Measurements from ENCODE around the gene CACNA2D3.

Gene CACNA2D3

GRCh38 chr3:54484334-54484733 lies 362.0 kb downstream of the CACNA2D3 start:
- Histone ChIP-seq H3K9ac (ENCODE audit: low read length) (no peak overlapping the region), H3K36me3 (ENCODE audit: control insufficient read depth, insufficient read depth, low read length, severe bottlenecking) (no peaks in the 10 kb centered on the region), H3K4me1 (ENCODE audit: control insufficient read depth, insufficient read depth, low read length) (no peaks in the 10 kb centered on the region), H3K4me3 (ENCODE audit: low read length) (no peak overlapping the region), H3K27me3 (replicated peaks; ENCODE audit: control insufficient read depth, insufficient read depth, low read length) (no peaks in the 10 kb centered on the region), H3K9me3 (ENCODE audit: control insufficient read depth, low read length) (peaks cover 4% of the 10 kb centered on the region)
- DNase-seq (ENCODE audit: low read depth) = no peak

- Histone ChIP-seq H3K36me3 (ENCODE audit: control insufficient read depth, insufficient read depth, low read length, severe bottlenecking) (no peaks in the 10 kb centered on the region), H3K4me1 (ENCODE audit: control insufficient read depth, insufficient read depth, low read length) (no peaks in the 10 kb centered on the region), H3K9me3 (ENCODE audit: control insufficient read depth, low read length) (no peaks in the 10 kb centered on the region), H3K27me3 (replicated peaks; ENCODE audit: control insufficient read depth, insufficient read depth, low read length) (no peaks in the 10 kb centered on the region), H3K4me3 (ENCODE audit: low read length) (no peak overlapping the region), H3K9ac (ENCODE audit: low read length) (no peak overlapping the region)
- no peak for DNase-seq (ENCODE audit: low read depth)
These were observed 364.0 kb downstream of the CACNA2D3 start for GRCh38 chr3:54486317-54486716.

GRCh38 chr3:54488297-54488696 lies 365.9 kb downstream of the CACNA2D3 start:
- Histone ChIP-seq H3K27me3 (replicated peaks; ENCODE audit: control insufficient read depth, insufficient read depth, low read length) (no peaks in the 10 kb centered on the region), H3K4me3 (ENCODE audit: low read length) (no peak overlapping the region), H3K9me3 (ENCODE audit: control insufficient read depth, low read length) (no peaks in the 10 kb centered on the region), H3K4me1 (ENCODE audit: control insufficient read depth, insufficient read depth, low read length) (no peaks in the 10 kb centered on the region), H3K36me3 (ENCODE audit: control insufficient read depth, insufficient read depth, low read length, severe bottlenecking) (no peaks in the 10 kb centered on the region), H3K9ac (ENCODE audit: low read length) (no peak overlapping the region)
- DNase-seq (ENCODE audit: low read depth) = no peak

GRCh38 chr3:54494209-54494608 lies 371.9 kb downstream of the CACNA2D3 start:
- Histone ChIP-seq H3K4me1 (ENCODE audit: control insufficient read depth, insufficient read depth, low read length) (no peaks in the 10 kb centered on the region), H3K27me3 (replicated peaks; ENCODE audit: control insufficient read depth, insufficient read depth, low read length) (no peaks in the 10 kb centered on the region), H3K36me3 (ENCODE audit: control insufficient read depth, insufficient read depth, low read length, severe bottlenecking) (no peaks in the 10 kb centered on the region)

GRCh38 chr3:54506603-54507002 lies 384.3 kb downstream of the CACNA2D3 start:
- no peak for DNase-seq (ENCODE audit: low read depth)
- Histone ChIP-seq H3K4me3 (ENCODE audit: low read length) (no peak overlapping the region), H3K27me3 (replicated peaks; ENCODE audit: control insufficient read depth, insufficient read depth, low read length) (no peaks in the 10 kb centered on the region), H3K36me3 (ENCODE audit: control insufficient read depth, insufficient read depth, low read length, severe bottlenecking) (no peaks in the 10 kb centered on the region), H3K9ac (ENCODE audit: low read length) (no peak overlapping the region), H3K9me3 (ENCODE audit: control insufficient read depth, low read length) (no peaks in the 10 kb centered on the region), H3K4me1 (ENCODE audit: control insufficient read depth, insufficient read depth, low read length) (no peaks in the 10 kb centered on the region)

More at GRCh38 chr3:54494209-54494608, 371.9 kb downstream of the CACNA2D3 start:
- DNase-seq (ENCODE audit: low read depth) = no peak
- H3K4me3 ChIP-seq (ENCODE audit: low read length) = no peak overlapping the region
- H3K9ac ChIP-seq (ENCODE audit: low read length) = no peak overlapping the region
- peaks cover 20% of the 10 kb centered on the region for H3K9me3 ChIP-seq (ENCODE audit: control insufficient read depth, low read length)

GRCh38 chr3:54507876-54508460 lies 385.6 kb downstream of the CACNA2D3 start:
- Histone ChIP-seq H3K9me3 (ENCODE audit: control insufficient read depth, low read length) (no peaks in the 10 kb centered on the region), H3K27me3 (replicated peaks; ENCODE audit: control insufficient read depth, insufficient read depth, low read length) (no peaks in the 10 kb centered on the region), H3K36me3 (ENCODE audit: control insufficient read depth, insufficient read depth, low read length, severe bottlenecking) (no peaks in the 10 kb centered on the region), H3K4me3 (ENCODE audit: low read length) (no peak overlapping the region), H3K4me1 (ENCODE audit: control insufficient read depth, insufficient read depth, low read length) (no peaks in the 10 kb centered on the region), H3K9ac (ENCODE audit: low read length) (no peak overlapping the region)
- no peak for DNase-seq (ENCODE audit: low read depth)

- DNase-seq (ENCODE audit: low read depth) = no peak
- no peaks in the 10 kb centered on the region for H3K4me1 ChIP-seq (ENCODE audit: control insufficient read depth, insufficient read depth, low read length)
- no peaks in the 10 kb centered on the region for H3K36me3 ChIP-seq (ENCODE audit: control insufficient read depth, insufficient read depth, low read length, severe bottlenecking)
- H3K27me3 ChIP-seq (replicated peaks; ENCODE audit: control insufficient read depth, insufficient read depth, low read length) = no peaks in the 10 kb centered on the region
- H3K9ac ChIP-seq (ENCODE audit: low read length) = no peak overlapping the region
- H3K4me3 ChIP-seq (ENCODE audit: low read length) = no peak overlapping the region
- H3K9me3 ChIP-seq (ENCODE audit: control insufficient read depth, low read length) = no peaks in the 10 kb centered on the region
These were observed 388.2 kb downstream of the CACNA2D3 start for GRCh38 chr3:54510506-54510905.

GRCh38 chr3:54511766-54512365 lies 389.5 kb downstream of the CACNA2D3 start:
- DNase-seq (ENCODE audit: low read depth) = no peak
- H3K9me3 ChIP-seq (ENCODE audit: control insufficient read depth, low read length) = no peaks in the 10 kb centered on the region

GRCh38 chr3:54514006-54514405 lies 391.7 kb downstream of the CACNA2D3 start:
- Histone ChIP-seq H3K9ac (ENCODE audit: low read length) (no peak overlapping the region), H3K9me3 (ENCODE audit: control insufficient read depth, low read length) (no peaks in the 10 kb centered on the region)
- no peak for DNase-seq (ENCODE audit: low read depth)

More at GRCh38 chr3:54511766-54512365, 389.5 kb downstream of the CACNA2D3 start:
- H3K9ac ChIP-seq (ENCODE audit: low read length) = no peak overlapping the region
- no peak overlapping the region for H3K4me3 ChIP-seq (ENCODE audit: low read length)
- H3K36me3 ChIP-seq (ENCODE audit: control insufficient read depth, insufficient read depth, low read length, severe bottlenecking) = no peaks in the 10 kb centered on the region
- H3K4me1 ChIP-seq (ENCODE audit: control insufficient read depth, insufficient read depth, low read length) = no peaks in the 10 kb centered on the region
- no peaks in the 10 kb centered on the region for H3K27me3 ChIP-seq (replicated peaks; ENCODE audit: control insufficient read depth, insufficient read depth, low read length)

GRCh38 chr3:54514416-54514815 lies 392.1 kb downstream of the CACNA2D3 start:
- Histone ChIP-seq H3K9me3 (ENCODE audit: control insufficient read depth, low read length) (peaks cover 1% of the 10 kb centered on the region), H3K27me3 (replicated peaks; ENCODE audit: control insufficient read depth, insufficient read depth, low read length) (peaks cover 3% of the 10 kb centered on the region), H3K9ac (ENCODE audit: low read length) (no peak overlapping the region), H3K4me3 (ENCODE audit: low read length) (no peak overlapping the region), H3K4me1 (ENCODE audit: control insufficient read depth, insufficient read depth, low read length) (no peaks in the 10 kb centered on the region), H3K36me3 (ENCODE audit: control insufficient read depth, insufficient read depth, low read length, severe bottlenecking) (no peaks in the 10 kb centered on the region)
- DNase-seq (ENCODE audit: low read depth) = no peak

More at GRCh38 chr3:54514006-54514405, 391.7 kb downstream of the CACNA2D3 start:
- H3K4me3 ChIP-seq (ENCODE audit: low read length) = no peak overlapping the region
- no peaks in the 10 kb centered on the region for H3K4me1 ChIP-seq (ENCODE audit: control insufficient read depth, insufficient read depth, low read length)
- H3K27me3 ChIP-seq (replicated peaks; ENCODE audit: control insufficient read depth, insufficient read depth, low read length) = peaks cover 3% of the 10 kb centered on the region
- no peaks in the 10 kb centered on the region for H3K36me3 ChIP-seq (ENCODE audit: control insufficient read depth, insufficient read depth, low read length, severe bottlenecking)

- Histone ChIP-seq H3K36me3 (ENCODE audit: control insufficient read depth, insufficient read depth, low read length, severe bottlenecking) (no peaks in the 10 kb centered on the region), H3K4me3 (ENCODE audit: low read length) (no peak overlapping the region), H3K27me3 (replicated peaks; ENCODE audit: control insufficient read depth, insufficient read depth, low read length) (peaks cover 3% of the 10 kb centered on the region), H3K9me3 (ENCODE audit: control insufficient read depth, low read length) (peaks cover 13% of the 10 kb centered on the region), H3K9ac (ENCODE audit: low read length) (no peak overlapping the region), H3K4me1 (ENCODE audit: control insufficient read depth, insufficient read depth, low read length) (no peaks in the 10 kb centered on the region)
- DNase-seq (ENCODE audit: low read depth) = no peak
These were observed 393.3 kb downstream of the CACNA2D3 start for GRCh38 chr3:54515441-54516213.
